Neuronal stem cell (in vitro differentiated cells): ENCODE results near the gene AIFM1.

ENCODE experiments used
- DNase-seq: peaks from one replicate; pipeline ENCODE4 v3.0.0-alpha.2; 2013; ENCODE audit warnings: low spot score
- H2AFZ ChIP-seq: one replicate; pipeline ENCODE4 v1.6.1; 2013; ENCODE audit warnings: mild to moderate bottlenecking, low read length, inconsistent platforms
- H2AK5ac ChIP-seq: 2 replicates; pipeline ENCODE4 v1.6.1; 2013; ENCODE audit warnings: low read depth, mild to moderate bottlenecking, inconsistent platforms, low read length, moderate library complexity, mixed read lengths
- H2BK120ac ChIP-seq: 2 replicates; pipeline ENCODE4 v1.6.1; 2013; ENCODE audit warnings: low read depth, mild to moderate bottlenecking, inconsistent platforms, low read length, moderate library complexity, mixed read lengths
- H2BK12ac ChIP-seq: one replicate; pipeline ENCODE4 v1.6.1; 2013; ENCODE audit warnings: low read length, inconsistent platforms
- H2BK15ac ChIP-seq: 2 replicates; pipeline ENCODE4 v1.6.1; 2013; ENCODE audit warnings: mild to moderate bottlenecking, low read length, inconsistent platforms, mixed read lengths
- H2BK5ac ChIP-seq: one replicate; pipeline ENCODE4 v1.6.1; 2013; ENCODE audit warnings: inconsistent platforms, mild to moderate bottlenecking, low read length, moderate library complexity
- H3K14ac ChIP-seq: one replicate; pipeline ENCODE4 v1.6.1; 2013; ENCODE audit warnings: low read length, inconsistent platforms
- H3K18ac ChIP-seq: 2 replicates; pipeline ENCODE4 v1.6.1; 2013; ENCODE audit warnings: low read length, inconsistent platforms
- H3K23ac ChIP-seq: 2 replicates; pipeline ENCODE4 v1.6.1; 2013; ENCODE audit warnings: low read depth, mild to moderate bottlenecking, mixed read lengths, low read length, inconsistent platforms; ENCODE audit not compliant: poor library complexity
- H3K27ac ChIP-seq: replicated peaks from 3 replicates; pipeline ENCODE4 v1.5.1; 2013; ENCODE audit warnings: low read length, inconsistent platforms
- H3K27me3 ChIP-seq, 3 experiments: 2 replicates each; pipeline ENCODE4 v1.6.1; 2013; ENCODE audit warnings: low read length in 3 of 3, mild to moderate bottlenecking in 2 of 3, inconsistent platforms in 1 of 3, low read depth in 1 of 3, mixed read lengths in 1 of 3, moderate library complexity in 1 of 3; ENCODE audit not compliant: control insufficient read depth in 3 of 3, insufficient read depth in 3 of 3
- H3K36me3 ChIP-seq, 2 donors: replicated peaks in 1 of 2; 2 replicates each; pipeline ENCODE4 v1.6.1; 2013; ENCODE audit warnings: low read length in 2 of 2; ENCODE audit not compliant: control insufficient read depth in 2 of 2, insufficient read depth in 2 of 2
- H3K4ac ChIP-seq: 2 replicates; pipeline ENCODE4 v1.6.1; 2013; ENCODE audit warnings: inconsistent platforms, mild to moderate bottlenecking, low read length, moderate library complexity
- H3K4me1 ChIP-seq, 2 donors: 1 replicate in 1 of 2; 2 replicates in 1 of 2; pipeline ENCODE4 v1.6.1; 2013; ENCODE audit warnings: low read length in 2 of 2, low read depth in 1 of 2; ENCODE audit not compliant: control insufficient read depth in 2 of 2, insufficient read depth in 1 of 2
- H3K4me2 ChIP-seq: one replicate; pipeline ENCODE4 v1.6.1; 2013; ENCODE audit warnings: mild to moderate bottlenecking, low read length, inconsistent platforms; ENCODE audit not compliant: insufficient read depth, poor library complexity, severe bottlenecking
- H3K4me3 ChIP-seq, 2 donors: 2 replicates each; pipeline ENCODE4 v1.5.1; 2013; ENCODE audit warnings: low read length in 2 of 2, mild to moderate bottlenecking in 2 of 2, inconsistent platforms in 1 of 2, moderate library complexity in 1 of 2
- H3K79me1 ChIP-seq: one replicate; pipeline ENCODE4 v1.6.1; 2013; ENCODE audit warnings: low read depth, mild to moderate bottlenecking, inconsistent platforms, low read length, moderate library complexity
- H3K9ac ChIP-seq: one replicate; pipeline ENCODE4 v1.6.1; 2013; ENCODE audit warnings: mild to moderate bottlenecking, low read depth, low read length, inconsistent platforms; ENCODE audit not compliant: poor library complexity
- H3K9me3 ChIP-seq, 2 donors: replicated peaks in 1 of 2; 2 replicates each; pipeline versions ENCODE3 to v1.6.1; 2013; ENCODE audit warnings: low read length in 2 of 2, mild to moderate bottlenecking in 2 of 2, inconsistent platforms in 1 of 2, low read depth in 1 of 2, mixed read lengths in 1 of 2, moderate library complexity in 1 of 2; ENCODE audit not compliant: control insufficient read depth in 2 of 2, insufficient read depth in 1 of 2
- H4K8ac ChIP-seq: one replicate; pipeline ENCODE4 v1.6.1; 2013; ENCODE audit warnings: low read depth, mild to moderate bottlenecking, inconsistent platforms, low read length, moderate library complexity
- H4K91ac ChIP-seq: one replicate; pipeline ENCODE4 v1.6.1; 2013; ENCODE audit warnings: low read length, low read depth, mild to moderate bottlenecking, inconsistent platforms; ENCODE audit not compliant: poor library complexity
- WGBS, 2 donors: extraction: QIAGEN DNeasy Blood & Tissue Kit; methylation state at CpG; one replicate each; pipeline ENCODE4 v1.1.7; 2013; ENCODE audit warnings: missing lambda C conversion rate in 2 of 2, mixed read lengths in 1 of 2; ENCODE audit not compliant: insufficient read length in 2 of 2, insufficient replicate concordance in 1 of 2; ENCODE audit errors: extremely low coverage in 2 of 2; 5-methylcytosine and 5-hydroxymethylcytosine counted together

The AIFM1 gene

GRCh38 chrX:130080791-130081367 lies 84.8 kb downstream of the AIFM1 start:
- H3K4me3 ChIP-seq = no peak overlapping the region
- H3K18ac ChIP-seq = no peak overlapping the region
- no peak overlapping the region for H3K14ac ChIP-seq
- H3K27ac ChIP-seq = no peak overlapping the region
- no peak overlapping the region for H3K9ac ChIP-seq
- no peaks in the 10 kb centered on the region for H3K36me3 ChIP-seq
- no peak overlapping the region for H2AK5ac ChIP-seq
- H2BK15ac ChIP-seq = no peak overlapping the region
- no CpG with 5 or more reads among the region's 7 CpGs for WGBS, 2 donors
- H4K91ac ChIP-seq = no peak overlapping the region
- no peak overlapping the region for H3K4me2 ChIP-seq
- H2BK120ac ChIP-seq = no peak overlapping the region
- no peaks in the 10 kb centered on the region for H3K79me1 ChIP-seq
- peaks cover 0 to 2% (median 0%) of the 10 kb centered on the region in 3 experiments for H3K27me3 ChIP-seq
- no peaks in the 10 kb centered on the region for H3K9me3 ChIP-seq
- no peak for DNase-seq
- H3K4me1 ChIP-seq = peaks cover 0 to 2% of the 10 kb centered on the region in 2 donors
- H2BK5ac ChIP-seq = no peak overlapping the region
- no peak overlapping the region for H3K23ac ChIP-seq
- H2AFZ ChIP-seq = no peak overlapping the region
- no peak overlapping the region for H4K8ac ChIP-seq
- no peak overlapping the region for H2BK12ac ChIP-seq
- no peak overlapping the region for H3K4ac ChIP-seq

GRCh38 chrX:130079824-130080406 lies 85.7 kb downstream of the AIFM1 start:
- Histone ChIP-seq H3K9ac (no peak overlapping the region), H3K14ac (no peak overlapping the region), H3K18ac (no peak overlapping the region), H3K4me2 (no peak overlapping the region), H3K4me3 (no peak overlapping the region), H3K23ac (no peak overlapping the region), H3K4ac (no peak overlapping the region), H3K27me3 (peaks cover 0 to 3% (median 0%) of the 10 kb centered on the region in 3 experiments), H4K8ac (no peak overlapping the region), H2BK15ac (no peak overlapping the region), H2BK5ac (no peak overlapping the region), H2AFZ (no peak overlapping the region), H4K91ac (no peak overlapping the region), H3K27ac (no peak overlapping the region), H2AK5ac (no peak overlapping the region), H3K4me1 (peaks cover 0 to 2% of the 10 kb centered on the region in 2 donors), H2BK12ac (no peak overlapping the region), H2BK120ac (no peak overlapping the region), H3K9me3 (no peaks in the 10 kb centered on the region), H3K79me1 (no peaks in the 10 kb centered on the region), H3K36me3 (no peaks in the 10 kb centered on the region)
- peak; percentile 58 for DNase-seq
- WGBS, 2 donors = no CpG with 5 or more reads among the region's 9 CpGs
